Measurements from ENCODE around the gene CXXC5. TPM values are rescaled to one million over a fixed set of nuclear protein-coding genes. Genes with fewer than 3 reads are reported as not detected.
A peak's percentile ranks its signal among the peaks of the same experiment; 100 is the strongest.

CXXC5 gene
- total and polyA plus RNA-seq, 9 of the 15 experiments (the other 6 are each of a cell fraction or from before 2014, with no cell fraction given): 1.9 to 123 (median 45.8) TPM

DNA sequence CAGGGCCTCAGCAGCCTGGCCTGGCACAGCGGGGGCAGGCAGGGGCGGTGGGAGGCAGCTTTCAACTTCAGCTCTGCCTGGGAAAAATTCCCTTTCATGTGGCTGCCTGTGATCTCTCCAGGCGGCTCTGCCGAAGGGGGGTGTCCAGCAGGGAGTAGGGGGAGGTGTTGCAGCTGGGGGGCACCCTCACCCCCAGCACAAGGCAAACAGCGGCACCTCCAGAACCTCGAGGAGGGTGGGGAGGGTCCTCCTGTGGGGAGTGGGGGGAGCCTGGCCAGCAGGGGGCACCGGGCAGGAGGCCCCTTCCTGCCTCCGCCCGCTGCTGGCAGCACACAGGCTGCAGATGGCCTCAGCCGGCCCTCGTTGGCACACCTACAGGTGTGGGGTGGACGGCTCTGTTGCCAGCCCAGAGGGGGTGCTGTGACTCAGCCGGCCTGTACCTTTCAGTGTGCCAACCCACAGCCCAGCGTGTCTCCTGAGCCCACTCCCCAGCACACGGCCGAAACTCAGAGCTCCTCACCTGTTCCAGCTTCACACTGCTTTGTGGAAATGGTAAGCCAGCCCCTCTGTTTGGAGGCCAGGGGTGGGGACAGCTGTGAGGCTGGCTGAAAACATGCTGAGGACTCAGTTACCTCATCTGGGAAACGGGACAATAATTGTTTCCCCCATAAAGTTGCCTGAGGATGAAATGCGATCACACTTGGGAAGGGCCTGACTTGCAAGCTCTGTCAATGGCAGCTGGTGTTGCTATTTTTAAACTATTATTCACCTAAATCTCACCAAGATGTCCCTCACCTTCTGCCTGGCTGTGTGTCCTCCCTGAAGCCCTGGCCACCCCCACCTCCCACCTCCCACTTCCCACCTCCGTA is 37.0 kb downstream of the CXXC5 start:
- H3K79me2 ChIP-seq (ENCODE audit: control insufficient read depth, insufficient read depth, low read length): peaks cover 18% of the 10 kb centered on the region; the same call in 2 of the 3 replicates
- peak overlapping the region in 1 of 2 experiments; percentile 79; a peak in 2 of 4 replicates for H3K9ac ChIP-seq (ENCODE audit: insufficient read depth in 1 of 2, low read depth in 2 of 2, low read length in 2 of 2)
- in situ Hi-C loops (cut with MboI) (no loop called here), intact Hi-C loops (cut with micrococcal nuclease) (no loop called here)
- H3K36me3 ChIP-seq (ENCODE audit: control insufficient read depth, insufficient read depth, low read length): peaks cover 73% of the 10 kb centered on the region; the same call in 2 of the 3 replicates
- H3K9me3 ChIP-seq (replicated peaks; ENCODE audit: control insufficient read depth, insufficient read depth, low read depth, low read length): no peaks in the 10 kb centered on the region
- H3K9me1 ChIP-seq (ENCODE audit: control insufficient read depth, insufficient read depth, low read length): peaks cover 3% of the 10 kb centered on the region
- ChIA-PET CTCF (ENCODE audit: low intra/inter-chr PET ratio) (no interaction called here), POLR2A (interaction anchor here (0.6 to 1.7 kb wide), 9 partner anchors 8 to 73 kb away, joined by 3 to 7 read pairs (median 4); no protein-coding TSS in a partner anchor)
- BruUV-seq (replicated peaks): no TSS peak
- H2AFZ ChIP-seq (ENCODE audit: low read depth, low read length): no peak overlapping the region
- WGBS (ENCODE audit: insufficient coverage, low coverage, missing lambda C conversion rate): 87% methylated on average over 13 of the region's 19 CpGs
- H3K27me3 ChIP-seq (ENCODE audit: control insufficient read depth in 2 of 2, insufficient read depth in 2 of 2, low read length in 2 of 2): no peaks in the 10 kb centered on the region; a peak in 1 of 5 replicates
- no peak overlapping the region for H3K4me2 ChIP-seq (ENCODE audit: insufficient read depth, low read length)
- 0 out of 2 replicates have a peak, but pooled peaks cover 6% of the 10 kb centered on the region for H4K20me1 ChIP-seq (replicated peaks; ENCODE audit: control insufficient read depth, insufficient read depth, low read length)
- H3K27ac ChIP-seq (ENCODE audit: extremely low read depth, low read depth, low read length): no peak overlapping the region
- H3K4me3 ChIP-seq: no peak overlapping the region
- DNase-seq (ENCODE audit: extremely low read depth in 1 of 4, low spot score in 3 of 4) (no peak), FAIRE-seq (no peak), ATAC-seq (0 out of 3 replicates have a peak, but pooled peaks have one; percentile 2)
- H3K4me1 ChIP-seq (replicated peaks in 1 of 2; ENCODE audit: control insufficient read depth in 2 of 2, insufficient read depth in 2 of 2, low read length in 2 of 2): peaks cover 21 to 62% of the 10 kb centered on the region in 2 experiments
- TF ChIP-seq, protein P1, sequence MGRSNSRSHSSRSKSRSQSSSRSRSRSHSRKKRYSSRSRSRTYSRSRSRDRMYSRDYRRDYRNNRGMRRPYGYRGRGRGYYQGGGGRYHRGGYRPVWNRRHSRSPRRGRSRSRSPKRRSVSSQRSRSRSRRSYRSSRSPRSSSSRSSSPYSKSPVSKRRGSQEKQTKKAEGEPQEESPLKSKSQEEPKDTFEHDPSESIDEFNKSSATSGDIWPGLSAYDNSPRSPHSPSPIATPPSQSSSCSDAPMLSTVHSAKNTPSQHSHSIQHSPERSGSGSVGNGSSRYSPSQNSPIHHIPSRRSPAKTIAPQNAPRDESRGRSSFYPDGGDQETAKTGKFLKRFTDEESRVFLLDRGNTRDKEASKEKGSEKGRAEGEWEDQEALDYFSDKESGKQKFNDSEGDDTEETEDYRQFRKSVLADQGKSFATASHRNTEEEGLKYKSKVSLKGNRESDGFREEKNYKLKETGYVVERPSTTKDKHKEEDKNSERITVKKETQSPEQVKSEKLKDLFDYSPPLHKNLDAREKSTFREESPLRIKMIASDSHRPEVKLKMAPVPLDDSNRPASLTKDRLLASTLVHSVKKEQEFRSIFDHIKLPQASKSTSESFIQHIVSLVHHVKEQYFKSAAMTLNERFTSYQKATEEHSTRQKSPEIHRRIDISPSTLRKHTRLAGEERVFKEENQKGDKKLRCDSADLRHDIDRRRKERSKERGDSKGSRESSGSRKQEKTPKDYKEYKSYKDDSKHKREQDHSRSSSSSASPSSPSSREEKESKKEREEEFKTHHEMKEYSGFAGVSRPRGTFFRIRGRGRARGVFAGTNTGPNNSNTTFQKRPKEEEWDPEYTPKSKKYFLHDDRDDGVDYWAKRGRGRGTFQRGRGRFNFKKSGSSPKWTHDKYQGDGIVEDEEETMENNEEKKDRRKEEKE (IDR thresholded peaks at IDR 0.05; ENCODE audit: borderline replicate concordance in 1 of 2, control insufficient read depth in 1 of 2, low read depth in 2 of 2, low read length in 1 of 2): no peak
- TF ChIP-seq ZNF766 (CRISPR knock-in tag; conservative IDR thresholded peaks at IDR 0.05): no peak
- TF ChIP-seq SUPT5H (IDR thresholded peaks at IDR 0.05): 0 out of 2 replicates have a peak, but pooled peaks have one; percentile 32
- peak in 1 of 2 experiments; percentile 58; a peak in 1 of 4 replicates for TF ChIP-seq KDM1A (IDR thresholded peaks at IDR 0.05)
- TF ChIP-seq SMAD3 (CRISPR knock-in tag; conservative IDR thresholded peaks at IDR 0.05): no peak
- no peak for TF ChIP-seq ZNF780A (CRISPR knock-in tag; IDR thresholded peaks at IDR 0.05)
- TF ChIP-seq, protein P2, sequence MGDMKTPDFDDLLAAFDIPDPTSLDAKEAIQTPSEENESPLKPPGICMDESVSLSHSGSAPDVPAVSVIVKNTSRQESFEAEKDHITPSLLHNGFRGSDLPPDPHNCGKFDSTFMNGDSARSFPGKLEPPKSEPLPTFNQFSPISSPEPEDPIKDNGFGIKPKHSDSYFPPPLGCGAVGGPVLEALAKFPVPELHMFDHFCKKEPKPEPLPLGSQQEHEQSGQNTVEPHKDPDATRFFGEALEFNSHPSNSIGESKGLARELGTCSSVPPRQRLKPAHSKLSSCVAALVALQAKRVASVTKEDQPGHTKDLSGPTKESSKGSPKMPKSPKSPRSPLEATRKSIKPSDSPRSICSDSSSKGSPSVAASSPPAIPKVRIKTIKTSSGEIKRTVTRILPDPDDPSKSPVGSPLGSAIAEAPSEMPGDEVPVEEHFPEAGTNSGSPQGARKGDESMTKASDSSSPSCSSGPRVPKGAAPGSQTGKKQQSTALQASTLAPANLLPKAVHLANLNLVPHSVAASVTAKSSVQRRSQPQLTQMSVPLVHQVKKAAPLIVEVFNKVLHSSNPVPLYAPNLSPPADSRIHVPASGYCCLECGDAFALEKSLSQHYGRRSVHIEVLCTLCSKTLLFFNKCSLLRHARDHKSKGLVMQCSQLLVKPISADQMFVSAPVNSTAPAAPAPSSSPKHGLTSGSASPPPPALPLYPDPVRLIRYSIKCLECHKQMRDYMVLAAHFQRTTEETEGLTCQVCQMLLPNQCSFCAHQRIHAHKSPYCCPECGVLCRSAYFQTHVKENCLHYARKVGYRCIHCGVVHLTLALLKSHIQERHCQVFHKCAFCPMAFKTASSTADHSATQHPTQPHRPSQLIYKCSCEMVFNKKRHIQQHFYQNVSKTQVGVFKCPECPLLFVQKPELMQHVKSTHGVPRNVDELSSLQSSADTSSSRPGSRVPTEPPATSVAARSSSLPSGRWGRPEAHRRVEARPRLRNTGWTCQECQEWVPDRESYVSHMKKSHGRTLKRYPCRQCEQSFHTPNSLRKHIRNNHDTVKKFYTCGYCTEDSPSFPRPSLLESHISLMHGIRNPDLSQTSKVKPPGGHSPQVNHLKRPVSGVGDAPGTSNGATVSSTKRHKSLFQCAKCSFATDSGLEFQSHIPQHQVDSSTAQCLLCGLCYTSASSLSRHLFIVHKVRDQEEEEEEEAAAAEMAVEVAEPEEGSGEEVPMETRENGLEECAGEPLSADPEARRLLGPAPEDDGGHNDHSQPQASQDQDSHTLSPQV (IDR thresholded peaks at IDR 0.05): peak; percentile 16; the same call in 1 of the 2 replicates
- TF ChIP-seq ZNF212 (CRISPR knock-in tag; IDR thresholded peaks at IDR 0.05): no peak
- TF ChIP-seq, protein P3, sequence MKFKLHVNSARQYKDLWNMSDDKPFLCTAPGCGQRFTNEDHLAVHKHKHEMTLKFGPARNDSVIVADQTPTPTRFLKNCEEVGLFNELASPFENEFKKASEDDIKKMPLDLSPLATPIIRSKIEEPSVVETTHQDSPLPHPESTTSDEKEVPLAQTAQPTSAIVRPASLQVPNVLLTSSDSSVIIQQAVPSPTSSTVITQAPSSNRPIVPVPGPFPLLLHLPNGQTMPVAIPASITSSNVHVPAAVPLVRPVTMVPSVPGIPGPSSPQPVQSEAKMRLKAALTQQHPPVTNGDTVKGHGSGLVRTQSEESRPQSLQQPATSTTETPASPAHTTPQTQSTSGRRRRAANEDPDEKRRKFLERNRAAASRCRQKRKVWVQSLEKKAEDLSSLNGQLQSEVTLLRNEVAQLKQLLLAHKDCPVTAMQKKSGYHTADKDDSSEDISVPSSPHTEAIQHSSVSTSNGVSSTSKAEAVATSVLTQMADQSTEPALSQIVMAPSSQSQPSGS (CRISPR knock-in tag; IDR thresholded peaks at IDR 0.05): no peak
- no peak for TF ChIP-seq IRF2 (CRISPR knock-in tag; IDR thresholded peaks at IDR 0.05)

Measured in K562 (cell line).